Measurements from ENCODE around the gene TAF1C.

The TAF1C gene

DNA sequence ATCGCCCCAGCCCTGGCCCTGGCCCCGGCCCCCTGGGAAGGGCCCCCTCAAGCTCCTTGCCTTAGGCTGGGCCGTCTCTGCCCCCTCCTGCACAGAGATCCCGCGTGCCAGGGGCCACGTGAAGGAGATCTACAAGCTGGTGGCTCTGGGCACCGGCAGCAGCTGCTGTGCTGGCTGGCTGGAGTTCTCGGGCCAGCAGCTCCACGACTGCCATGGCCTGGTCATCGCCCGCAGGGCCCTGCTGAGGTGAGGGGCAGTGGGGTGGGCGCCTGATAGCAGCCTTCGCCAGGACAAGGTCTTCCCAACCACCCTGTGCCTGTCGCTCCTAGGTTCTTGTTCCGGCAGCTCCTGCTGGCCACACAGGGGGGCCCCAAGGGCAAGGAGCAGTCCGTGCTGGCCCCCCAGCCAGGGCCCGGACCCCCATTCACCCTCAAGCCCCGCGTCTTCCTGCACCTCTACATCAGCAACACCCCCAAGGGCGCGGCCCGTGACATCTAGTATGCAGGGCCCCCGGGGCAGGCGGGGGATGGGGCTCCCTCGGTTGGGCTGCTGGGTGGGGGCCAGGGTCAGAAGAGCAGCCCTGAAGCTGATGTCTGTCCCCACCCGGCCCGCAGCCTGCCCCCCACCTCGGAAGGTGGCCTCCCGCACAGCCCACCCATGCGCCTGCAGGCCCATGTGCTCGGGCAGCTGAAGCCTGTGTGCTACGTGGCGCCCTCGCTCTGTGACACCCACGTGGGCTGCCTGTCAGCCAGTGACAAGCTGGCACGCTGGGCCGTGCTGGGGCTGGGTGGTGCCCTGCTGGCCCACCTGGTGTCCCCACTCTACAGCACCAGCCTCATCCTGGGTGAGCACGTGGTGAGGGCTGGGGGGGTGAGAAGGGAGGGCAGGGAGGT lies 8.6 kb upstream of the TAF1C start:
- TF ChIP-seq, protein P1, sequence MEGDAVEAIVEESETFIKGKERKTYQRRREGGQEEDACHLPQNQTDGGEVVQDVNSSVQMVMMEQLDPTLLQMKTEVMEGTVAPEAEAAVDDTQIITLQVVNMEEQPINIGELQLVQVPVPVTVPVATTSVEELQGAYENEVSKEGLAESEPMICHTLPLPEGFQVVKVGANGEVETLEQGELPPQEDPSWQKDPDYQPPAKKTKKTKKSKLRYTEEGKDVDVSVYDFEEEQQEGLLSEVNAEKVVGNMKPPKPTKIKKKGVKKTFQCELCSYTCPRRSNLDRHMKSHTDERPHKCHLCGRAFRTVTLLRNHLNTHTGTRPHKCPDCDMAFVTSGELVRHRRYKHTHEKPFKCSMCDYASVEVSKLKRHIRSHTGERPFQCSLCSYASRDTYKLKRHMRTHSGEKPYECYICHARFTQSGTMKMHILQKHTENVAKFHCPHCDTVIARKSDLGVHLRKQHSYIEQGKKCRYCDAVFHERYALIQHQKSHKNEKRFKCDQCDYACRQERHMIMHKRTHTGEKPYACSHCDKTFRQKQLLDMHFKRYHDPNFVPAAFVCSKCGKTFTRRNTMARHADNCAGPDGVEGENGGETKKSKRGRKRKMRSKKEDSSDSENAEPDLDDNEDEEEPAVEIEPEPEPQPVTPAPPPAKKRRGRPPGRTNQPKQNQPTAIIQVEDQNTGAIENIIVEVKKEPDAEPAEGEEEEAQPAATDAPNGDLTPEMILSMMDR (IDR thresholded peaks at IDR 0.05; ENCODE audit: control extremely low read depth, extremely low read depth, low read depth, missing control alignments), result no peak
- no peak for DNase-seq (ENCODE audit: extremely low spot score)
- ChIA-PET POLR2A (no interaction called here), CTCF (interaction anchor here (0.9 to 2.2 kb wide), 2 partner anchors 8 to 82 kb away, joined by 3 to 8 read pairs; partner anchors contain the start of gene TAF1C)

DNA sequence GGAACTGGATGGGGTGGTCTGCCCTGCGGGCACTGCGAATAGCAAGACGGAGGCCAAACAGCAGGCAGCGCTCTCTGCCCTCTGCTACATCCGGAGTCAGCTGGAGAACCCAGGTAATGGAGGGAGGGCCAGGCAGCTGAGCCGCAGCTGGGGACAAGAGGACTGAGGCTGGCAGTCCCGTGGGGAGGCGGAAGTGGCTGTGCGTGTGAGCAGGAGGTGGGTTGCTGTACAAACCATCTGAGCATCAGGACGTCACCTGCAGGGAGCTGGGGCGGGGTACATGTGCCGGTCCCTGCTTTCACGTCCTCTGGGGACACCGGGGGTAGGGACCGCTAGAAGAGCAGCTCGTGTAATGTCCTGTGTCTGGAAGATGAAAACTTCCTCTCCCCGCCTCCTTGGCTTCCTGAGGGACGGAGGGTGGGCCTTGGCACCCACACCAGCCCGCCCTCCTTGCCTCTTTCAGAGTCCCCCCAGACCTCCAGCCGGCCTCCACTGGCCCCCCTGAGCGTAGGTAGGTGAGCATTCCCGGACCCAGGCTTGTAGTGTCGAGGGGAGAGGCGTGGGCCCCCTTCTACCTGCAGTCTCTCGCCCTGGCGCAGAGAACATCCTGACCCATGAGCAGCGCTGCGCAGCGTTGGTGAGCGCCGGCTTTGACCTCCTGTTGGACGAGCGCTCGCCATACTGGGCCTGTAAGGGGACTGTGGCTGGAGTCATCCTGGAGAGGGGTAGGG lies 7.8 kb upstream of the TAF1C start:
- ChIA-PET CTCF (interaction anchor here (0.9 to 2.2 kb wide), 2 partner anchors 8 to 82 kb away, joined by 3 to 8 read pairs; partner anchors contain the start of gene TAF1C), POLR2A (no interaction called here)
- DNase-seq (ENCODE audit: extremely low spot score), result no peak
- TF ChIP-seq, protein P1 (IDR thresholded peaks at IDR 0.05; ENCODE audit: control extremely low read depth, extremely low read depth, low read depth, missing control alignments), result no peak

DNA sequence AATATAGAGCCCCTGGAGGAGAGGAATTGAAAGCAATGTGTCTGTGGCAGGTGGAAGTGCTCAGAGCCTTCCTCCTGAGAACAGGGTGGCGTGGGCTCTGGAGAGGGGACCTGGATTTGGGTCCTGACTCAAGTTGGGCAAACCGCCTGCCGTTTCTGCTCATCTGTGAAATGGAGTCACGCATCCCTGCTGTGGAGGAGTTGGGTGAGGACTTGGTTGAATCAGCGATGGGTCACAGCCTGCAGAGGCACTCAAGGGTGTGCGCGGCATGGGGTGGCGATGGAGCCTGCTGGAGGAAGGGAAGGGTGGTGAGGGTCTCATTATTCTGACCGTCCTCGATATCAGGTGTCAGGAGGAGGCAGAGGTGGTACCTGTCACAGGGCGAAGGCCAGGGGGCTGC lies 7.2 kb upstream of the TAF1C start:
- CTCF ChIA-PET, result no interaction called here
- TF ChIP-seq, protein P1 (IDR thresholded peaks at IDR 0.05; ENCODE audit: control extremely low read depth, extremely low read depth, low read depth, missing control alignments), result no peak

DNA sequence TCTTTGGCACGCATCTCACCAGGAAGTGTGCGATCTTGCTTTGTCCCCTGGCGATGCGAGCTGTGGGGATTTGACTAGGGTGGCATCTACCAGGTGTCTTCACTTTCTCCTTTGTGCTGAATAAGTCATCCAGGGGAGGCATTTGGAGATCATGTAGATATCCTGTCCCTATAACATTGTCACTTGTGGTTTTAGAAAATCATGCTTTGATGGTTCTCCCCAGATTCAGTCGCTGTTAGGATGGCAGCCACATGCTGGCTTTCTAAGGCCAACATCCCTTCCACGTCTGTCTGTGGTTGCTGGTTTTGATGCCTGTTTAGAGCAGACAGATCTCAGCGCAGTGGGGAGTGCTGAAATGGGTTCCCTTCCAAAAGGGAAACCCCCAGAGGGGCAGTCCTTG lies 6.6 kb upstream of the TAF1C start:
- DNase-seq (ENCODE audit: extremely low spot score), result no peak
- ChIA-PET CTCF (no interaction called here), POLR2A (no interaction called here)
- TF ChIP-seq, protein P1 (IDR thresholded peaks at IDR 0.05; ENCODE audit: control extremely low read depth, extremely low read depth, low read depth, missing control alignments), result no peak

More for the DNA sequence above, 7.2 kb upstream of the TAF1C start:
- POLR2A ChIA-PET, result no interaction called here
- DNase-seq (ENCODE audit: extremely low spot score), result no peak

DNA sequence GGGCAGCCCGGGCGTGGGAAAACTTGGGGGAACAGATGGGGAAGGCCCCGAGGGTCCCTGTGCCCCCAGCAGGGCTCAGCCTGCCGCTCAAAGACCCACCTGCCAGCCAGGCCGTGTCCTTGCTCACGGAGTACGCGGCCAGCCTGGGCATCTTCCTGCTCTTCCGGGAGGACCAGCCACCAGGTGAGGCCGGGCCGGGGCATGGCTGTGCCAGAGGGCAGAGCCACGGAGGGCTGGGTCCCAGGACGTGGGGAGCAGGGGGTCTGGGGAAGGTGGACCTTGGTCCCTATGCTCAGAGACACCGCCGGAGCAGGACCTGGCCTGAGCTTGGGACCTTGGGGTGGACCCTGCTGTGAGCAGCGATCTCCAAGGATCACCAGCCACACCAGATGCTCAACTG lies 4.6 kb upstream of the TAF1C start:
- TF ChIP-seq, protein P1 (IDR thresholded peaks at IDR 0.05; ENCODE audit: control extremely low read depth, extremely low read depth, low read depth, missing control alignments), result no peak
- no peak for DNase-seq (ENCODE audit: extremely low spot score)
- ChIA-PET POLR2A (no interaction called here), CTCF (no interaction called here)

DNA sequence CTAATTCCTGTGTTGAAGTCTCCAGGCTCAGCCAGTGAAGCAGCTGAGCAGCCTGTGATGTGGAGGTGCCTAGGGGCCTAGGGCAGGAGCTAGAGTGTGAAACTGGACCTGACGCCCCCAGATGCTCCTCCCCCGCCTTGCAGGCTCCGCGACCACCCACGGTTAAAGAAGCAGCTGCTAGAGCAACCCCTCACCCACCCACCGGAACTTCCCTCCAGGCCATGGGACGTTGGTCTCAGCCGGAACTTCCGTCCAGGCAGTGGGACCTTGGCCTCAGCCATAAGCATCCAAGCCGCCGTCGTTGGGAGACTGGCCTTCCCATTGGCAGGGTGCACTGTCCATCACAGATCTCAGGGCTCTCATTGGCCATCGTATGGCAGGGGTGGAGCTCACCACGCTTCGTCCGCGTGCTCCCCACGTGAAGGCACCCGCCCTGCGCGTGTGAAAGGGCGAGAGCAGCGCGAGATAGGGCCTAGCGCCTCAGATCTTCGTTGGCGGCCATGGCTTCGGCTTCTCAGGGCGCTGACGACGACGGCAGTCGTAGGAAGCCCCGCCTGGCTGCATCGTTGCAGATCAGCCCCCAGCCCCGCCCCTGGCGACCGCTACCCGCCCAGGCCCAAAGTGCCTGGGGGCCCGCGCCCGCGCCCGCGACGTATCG lies 4.0 kb upstream of the TAF1C start, which contains the start of gene ADAD2:
ADAD2 (plus strand) TSS at position 427 of the 658 bp plus-strand sequence; CDS start at position 501, 74 bp downstream.
- ChIA-PET POLR2A (no interaction called here), CTCF (interaction anchor here (1.0 kb wide), 1 partner anchor 107 kb away, joined by 3 read pairs; no protein-coding TSS in a partner anchor)
- TF ChIP-seq, protein P1 (IDR thresholded peaks at IDR 0.05; ENCODE audit: control extremely low read depth, extremely low read depth, low read depth, missing control alignments), result no peak
- no peak for DNase-seq (ENCODE audit: extremely low spot score)
